Ishikawa (cell line): Measurements from ENCODE around the gene HSH2D.

Experiments
- CEBPB ChIP-seq: IDR thresholded peaks from 2 replicates; pipeline ENCODE4 v1.6.1; 2012
- CREB1 ChIP-seq: IDR thresholded peaks from 2 replicates; pipeline ENCODE4 v1.6.1; 2012; ENCODE audit warnings: low read depth
- EGR1 ChIP-seq: IDR thresholded peaks from 2 replicates; pipeline ENCODE4 v1.6.1; 2012
- EP300 ChIP-seq: IDR thresholded peaks from 2 replicates; pipeline ENCODE4 v1.6.1; 2012; ENCODE audit warnings: borderline replicate concordance
- FOXM1 ChIP-seq: IDR thresholded peaks from 2 replicates; pipeline ENCODE4 v1.6.1; 2012; ENCODE audit warnings: low read depth, borderline replicate concordance
- NFIC ChIP-seq: IDR thresholded peaks from 2 replicates; pipeline ENCODE4 v1.6.1; 2012
- RAD21 ChIP-seq: IDR thresholded peaks from 2 replicates; pipeline ENCODE4 v1.6.1; 2012; ENCODE audit warnings: low read depth
- TAF1 ChIP-seq: IDR thresholded peaks from 2 replicates; pipeline ENCODE4 v1.6.1; 2012; ENCODE audit warnings: low read depth, mild to moderate bottlenecking
- TCF12 ChIP-seq: IDR thresholded peaks from 2 replicates; pipeline ENCODE4 v1.6.1; 2012; ENCODE audit warnings: low read depth
- TEAD4 ChIP-seq: IDR thresholded peaks from 2 replicates; pipeline ENCODE4 v1.6.1; 2012
- YY1 ChIP-seq: IDR thresholded peaks from 2 replicates; pipeline ENCODE4 v1.6.1; 2012; ENCODE audit warnings: low read depth
- ZBTB7A ChIP-seq: IDR thresholded peaks from 2 replicates; pipeline ENCODE4 v1.6.1; 2012; ENCODE audit warnings: low read depth
- TF ChIP-seq, protein P1 (sequence below): IDR thresholded peaks from 2 replicates; pipeline ENCODE4 v1.6.1; 2012
- TF ChIP-seq, protein P2 (sequence below): IDR thresholded peaks from 2 replicates; pipeline ENCODE4 v1.6.1; 2012; ENCODE audit warnings: low read depth, mild to moderate bottlenecking

DNA sequence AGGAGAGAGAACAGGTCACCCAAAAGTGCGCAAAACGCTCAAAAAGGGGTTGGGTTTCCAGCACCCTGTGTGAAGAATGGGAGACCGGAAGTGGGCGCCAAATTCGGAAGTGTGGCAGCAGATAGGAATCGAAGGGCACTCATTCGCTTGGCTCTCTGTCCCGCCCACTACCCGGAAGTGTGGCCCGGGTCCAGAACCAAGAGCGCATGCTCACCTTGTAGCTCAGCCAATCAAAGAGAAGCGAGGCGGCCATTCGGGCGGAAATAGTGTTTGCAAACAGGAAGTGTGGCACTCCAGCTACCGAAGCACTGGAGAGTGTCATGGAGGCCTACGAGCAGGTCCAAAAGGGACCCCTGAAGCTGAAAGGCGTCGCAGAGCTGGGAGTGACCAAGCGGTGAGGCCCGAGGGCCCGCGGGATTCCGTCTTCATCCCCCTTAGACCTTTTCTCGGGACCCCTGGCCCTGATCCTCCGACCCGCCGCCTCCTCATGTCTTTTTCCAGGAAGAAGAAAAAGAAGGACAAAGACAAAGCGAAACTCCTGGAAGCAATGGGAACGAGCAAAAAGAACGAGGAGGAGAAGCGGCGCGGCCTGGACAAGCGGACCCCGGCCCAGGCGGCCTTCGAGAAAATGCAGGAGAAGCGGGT, 41.8 kb downstream of the HSH2D start, which contains the start of gene FAM32A:
- TF ChIP-seq YY1 = peak; percentile 94
- TF ChIP-seq EGR1 = peak; percentile 52; the same call in 1 of the 2 replicates
- TF ChIP-seq, protein P1, sequence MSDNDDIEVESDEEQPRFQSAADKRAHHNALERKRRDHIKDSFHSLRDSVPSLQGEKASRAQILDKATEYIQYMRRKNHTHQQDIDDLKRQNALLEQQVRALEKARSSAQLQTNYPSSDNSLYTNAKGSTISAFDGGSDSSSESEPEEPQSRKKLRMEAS = peak; percentile 65; the same call in 1 of the 2 replicates
- TF ChIP-seq CEBPB = no peak
- TF ChIP-seq TAF1 = peak; percentile 77
- no peak for TF ChIP-seq FOXM1
- TF ChIP-seq TCF12 = peak; percentile 57
- TF ChIP-seq, protein P2, sequence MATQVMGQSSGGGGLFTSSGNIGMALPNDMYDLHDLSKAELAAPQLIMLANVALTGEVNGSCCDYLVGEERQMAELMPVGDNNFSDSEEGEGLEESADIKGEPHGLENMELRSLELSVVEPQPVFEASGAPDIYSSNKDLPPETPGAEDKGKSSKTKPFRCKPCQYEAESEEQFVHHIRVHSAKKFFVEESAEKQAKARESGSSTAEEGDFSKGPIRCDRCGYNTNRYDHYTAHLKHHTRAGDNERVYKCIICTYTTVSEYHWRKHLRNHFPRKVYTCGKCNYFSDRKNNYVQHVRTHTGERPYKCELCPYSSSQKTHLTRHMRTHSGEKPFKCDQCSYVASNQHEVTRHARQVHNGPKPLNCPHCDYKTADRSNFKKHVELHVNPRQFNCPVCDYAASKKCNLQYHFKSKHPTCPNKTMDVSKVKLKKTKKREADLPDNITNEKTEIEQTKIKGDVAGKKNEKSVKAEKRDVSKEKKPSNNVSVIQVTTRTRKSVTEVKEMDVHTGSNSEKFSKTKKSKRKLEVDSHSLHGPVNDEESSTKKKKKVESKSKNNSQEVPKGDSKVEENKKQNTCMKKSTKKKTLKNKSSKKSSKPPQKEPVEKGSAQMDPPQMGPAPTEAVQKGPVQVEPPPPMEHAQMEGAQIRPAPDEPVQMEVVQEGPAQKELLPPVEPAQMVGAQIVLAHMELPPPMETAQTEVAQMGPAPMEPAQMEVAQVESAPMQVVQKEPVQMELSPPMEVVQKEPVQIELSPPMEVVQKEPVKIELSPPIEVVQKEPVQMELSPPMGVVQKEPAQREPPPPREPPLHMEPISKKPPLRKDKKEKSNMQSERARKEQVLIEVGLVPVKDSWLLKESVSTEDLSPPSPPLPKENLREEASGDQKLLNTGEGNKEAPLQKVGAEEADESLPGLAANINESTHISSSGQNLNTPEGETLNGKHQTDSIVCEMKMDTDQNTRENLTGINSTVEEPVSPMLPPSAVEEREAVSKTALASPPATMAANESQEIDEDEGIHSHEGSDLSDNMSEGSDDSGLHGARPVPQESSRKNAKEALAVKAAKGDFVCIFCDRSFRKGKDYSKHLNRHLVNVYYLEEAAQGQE = no peak
- TF ChIP-seq ZBTB7A = no peak
- TF ChIP-seq TEAD4 = no peak
- no peak for TF ChIP-seq EP300
- TF ChIP-seq NFIC = no peak; the same call in 1 of the 2 replicates
- TF ChIP-seq CREB1 = no peak
- TF ChIP-seq RAD21 = no peak
